HCT116 (cell line): Measurements from ENCODE around the gene NRP1. TPM values are rescaled to one million over a fixed set of nuclear protein-coding genes. Genes with fewer than 3 reads are reported as not detected.

Experiments
- ATAC-seq: fragments of 200-7000 bp; cut with Tn5 transposase; 2 replicates; pipeline ENCODE4 v1.9.1; 2020; ENCODE audit warnings: mild to moderate bottlenecking, moderate library complexity
- BruUV-seq: library from RNA; stranded (reverse); fragments of 400-500 nt; replicated peaks from 2 replicates; lab custom pipeline; 2021; lab: Mats Ljungman, UMichigan
- CTCF ChIA-PET: fragments of 300-600 bp; sonication (Branson Sonifier 250); formaldehyde crosslinking; loops from one replicate; lab custom pipeline; 2021; ENCODE audit warnings: antibody characterized with exemption; lab: Charles Lee
- POLR2A ChIA-PET: fragments of 300-600, 350-600 bp; sonication (Branson Sonifier 250); formaldehyde crosslinking; loops from one replicate; lab custom pipeline; 2021; ENCODE audit warnings: antibody characterized with exemption; lab: Charles Lee
- RAD21 ChIA-PET, 2 experiments: fragments of 300-600 bp; sonication (Branson Sonifier 250); formaldehyde crosslinking; loops; one replicate each; lab custom pipeline; 2023; ENCODE audit warnings: low total read pairs in 2 of 2; ENCODE audit not compliant: uncharacterized antibody in 2 of 2, unreplicated experiment in 2 of 2, low non-redundant PET in 1 of 2; lab: Charles Lee
- DNase-seq: peaks from one replicate; pipeline ENCODE4 v3.0.0-alpha.2; 2010; ENCODE audit warnings: low read depth, low spot score
- H2AFZ ChIP-seq: fragments of 200-600 bp; shearing (Covaris generic), sonication (generic); 2 replicates; pipeline ENCODE4 v1.6.1; 2017; ENCODE audit warnings: low read depth, mixed run types, mixed read lengths, antibody characterized with exemption, low read length; ENCODE audit not compliant: poor library complexity, severe bottlenecking
- H3K27ac ChIP-seq: 2 replicates; pipeline ENCODE4 v1.5.1; 2012; ENCODE audit warnings: low read depth, low read length
- H3K27me3 ChIP-seq: fragments of 200-600 bp; sonication (generic); 2 replicates; pipeline ENCODE4 v1.6.1; 2016; ENCODE audit warnings: mixed run types, low read length, mixed read lengths; ENCODE audit not compliant: insufficient read depth
- H3K36me3 ChIP-seq, 2 experiments: fragments of 200-500 bp in 1 of 2; fragments of 200-600 bp in 1 of 2; sonication (Bioruptor generic) in 1 of 2; sonication (generic) in 1 of 2; 2 replicates each; pipeline versions ENCODE4 v1.5.1 to v1.6.1; 2014 to 2016; ENCODE audit warnings: low read length in 2 of 2, inconsistent platforms in 1 of 2, mixed read lengths in 1 of 2, mixed run types in 1 of 2; ENCODE audit not compliant: insufficient read depth in 2 of 2, control insufficient read depth in 1 of 2
- H3K4me1 ChIP-seq, 2 experiments: fragments of 200-600 bp in 1 of 2; sonication (generic) in 1 of 2; 2 replicates each; pipeline versions ENCODE4 v1.5.1 to v1.6.1; 2012 to 2017; ENCODE audit warnings: low read length in 2 of 2, inconsistent platforms in 1 of 2, mild to moderate bottlenecking in 1 of 2, mixed read lengths in 1 of 2, mixed run types in 1 of 2, moderate library complexity in 1 of 2; ENCODE audit not compliant: insufficient read depth in 2 of 2, control insufficient read depth in 1 of 2
- H3K4me2 ChIP-seq: fragments of 200-600 bp; sonication (generic); 2 replicates; pipeline ENCODE4 v1.6.1; 2017; ENCODE audit warnings: mixed run types, low read length, mixed read lengths
- H3K4me3 ChIP-seq, 2 experiments: fragments of 200-600 bp in 1 of 2; sonication (generic) in 1 of 2; replicated peaks in 1 of 2; 2 replicates each; pipeline ENCODE4 v1.5.1; 2011 to 2016; ENCODE audit warnings: low read length in 2 of 2, control low read depth in 1 of 2, low read depth in 1 of 2, mild to moderate bottlenecking in 1 of 2, mixed read lengths in 1 of 2, mixed run types in 1 of 2
- H3K79me2 ChIP-seq: fragments of 200-600 bp; sonication (generic); 2 replicates; pipeline ENCODE4 v1.6.1; 2017; ENCODE audit warnings: mild to moderate bottlenecking, mixed run types, low read length, moderate library complexity, mixed read lengths; ENCODE audit not compliant: insufficient read depth
- H3K9ac ChIP-seq: fragments of 200-600 bp; sonication (generic); 2 replicates; pipeline ENCODE4 v1.6.1; 2016; ENCODE audit warnings: low read length, mixed read lengths
- H3K9me2 ChIP-seq: fragments of 200-600 bp; sonication (generic), shearing (Covaris generic); 2 replicates; pipeline ENCODE4 v1.6.1; 2017; ENCODE audit warnings: mixed run types, mild to moderate bottlenecking, moderate library complexity; ENCODE audit not compliant: insufficient read depth
- H3K9me3 ChIP-seq, 2 experiments: fragments of 200-500 bp in 1 of 2; fragments of 200-600 bp in 1 of 2; sonication (Bioruptor generic) in 1 of 2; sonication (generic) in 1 of 2; 2 replicates each; pipeline ENCODE4 v1.6.1; 2014 to 2017; ENCODE audit warnings: low read length in 2 of 2, mixed read lengths in 2 of 2, inconsistent platforms in 1 of 2, low read depth in 1 of 2, mild to moderate bottlenecking in 1 of 2, mixed run types in 1 of 2, moderate library complexity in 1 of 2; ENCODE audit not compliant: control insufficient read depth in 1 of 2, insufficient read depth in 1 of 2
- H4K20me1 ChIP-seq: fragments of 200-600 bp; sonication (generic), shearing (Covaris generic); 2 replicates; pipeline ENCODE4 v1.6.1; 2017; ENCODE audit warnings: mixed run types, mild to moderate bottlenecking, moderate library complexity; ENCODE audit not compliant: insufficient read depth
- CEBPB ChIP-seq: IDR thresholded peaks from 2 replicates; pipeline ENCODE4 v1.6.1; 2012; ENCODE audit warnings: low read depth
- EZH2 ChIP-seq: fragments of 200-600 bp; sonication (generic); IDR thresholded peaks from 2 replicates; pipeline ENCODE4 v1.6.1; 2017; ENCODE audit warnings: antibody characterized with exemption, mixed run types
- JUND ChIP-seq: IDR thresholded peaks from 2 replicates; pipeline ENCODE4 v1.6.1; 2012
- POLR2A ChIP-seq: IDR thresholded peaks from 2 replicates; pipeline ENCODE4 v1.7.0; 2011; ENCODE audit warnings: borderline replicate concordance; ENCODE audit not compliant: insufficient read depth, insufficient read length; ENCODE audit errors: extremely low read depth
- SP1 ChIP-seq: IDR thresholded peaks from 2 replicates; pipeline ENCODE4 v1.6.1; 2012; ENCODE audit warnings: low read depth
- SRF ChIP-seq: IDR thresholded peaks from 2 replicates; pipeline ENCODE4 v1.6.1; 2012; ENCODE audit warnings: low read depth
- ZFX ChIP-seq: fragments of 450-650 bp; IDR thresholded peaks from 2 replicates; pipeline ENCODE4 v1.6.1; 2017
- ZNF274 ChIP-seq: fragments of 200-500 bp; sonication (Bioruptor generic); IDR thresholded peaks from 2 replicates; pipeline ENCODE4 v1.6.1; 2014; ENCODE audit warnings: mild to moderate bottlenecking, low read depth, low read length, inconsistent platforms
- intact Hi-C: fragments of 100-400 bp; cut with micrococcal nuclease; formaldehyde crosslinking; loops from 2 replicates; pipeline ENCODE4 v1.10.0; 2022
- total RNA-seq: library from RNA; stranded (reverse); gene quantifications from one replicate; pipeline ENCODE4 v1.2.1, GENCODE V29; 2021; ENCODE audit not compliant: unreplicated experiment
- TF ChIP-seq, protein P1 (sequence below): IDR thresholded peaks from 2 replicates; pipeline ENCODE4 v1.6.1; 2011; ENCODE audit warnings: mild to moderate bottlenecking, low read length, moderate library complexity; ENCODE audit not compliant: insufficient replicate concordance; ENCODE audit errors: extremely low read depth
- TF ChIP-seq, protein P2 (sequence below): IDR thresholded peaks from 2 replicates; pipeline ENCODE4 v1.6.1; 2012
- TF ChIP-seq, protein P3 (sequence below): IDR thresholded peaks from 2 replicates; pipeline ENCODE4 v1.6.1; 2012
- TF ChIP-seq, protein P4 (sequence below), 3 experiments: fragments of 200-600 bp in 1 of 3; sonication (generic) in 1 of 3; IDR thresholded peaks in 2 of 3; conservative IDR thresholded peaks in 1 of 3; 2 replicates each; pipeline ENCODE4 v1.5.1; 2012 to 2017; ENCODE audit warnings: low read depth in 2 of 3, low read length in 2 of 3, antibody characterized with exemption in 1 of 3, borderline replicate concordance in 1 of 3, control low read depth in 1 of 3, mild to moderate bottlenecking in 1 of 3, mixed read lengths in 1 of 3, mixed run types in 1 of 3, moderate library complexity in 1 of 3; ENCODE audit not compliant: insufficient read depth in 1 of 3

Gene NRP1
- total RNA-seq, 1 experiment from 2014 or later, result 3.8 TPM

DNA sequence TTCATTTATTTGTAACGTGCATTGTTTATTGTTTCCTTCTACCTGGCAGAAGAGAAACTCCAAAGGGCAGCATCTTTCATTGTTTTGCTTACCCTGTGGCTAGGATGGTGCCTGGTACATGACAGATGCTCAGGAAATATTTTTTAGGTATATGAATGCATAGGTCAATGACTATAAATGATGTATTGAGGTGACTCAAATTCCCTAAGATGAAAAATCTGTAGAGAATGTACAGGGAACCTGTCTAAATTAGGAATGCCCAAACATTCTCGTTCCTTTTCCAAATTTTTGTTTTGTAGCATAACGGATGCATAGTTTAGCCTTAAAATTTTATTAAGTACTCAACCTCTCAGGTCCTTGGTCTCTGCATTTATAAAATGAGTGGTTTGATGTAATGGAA is 71.6 kb downstream of the NRP1 start:
- peaks cover 15 to 44% of the 10 kb centered on the region in 2 experiments for H3K4me1 ChIP-seq
- intact Hi-C loops, result no loop called here
- no peak for TF ChIP-seq POLR2A
- TF ChIP-seq, protein P1, sequence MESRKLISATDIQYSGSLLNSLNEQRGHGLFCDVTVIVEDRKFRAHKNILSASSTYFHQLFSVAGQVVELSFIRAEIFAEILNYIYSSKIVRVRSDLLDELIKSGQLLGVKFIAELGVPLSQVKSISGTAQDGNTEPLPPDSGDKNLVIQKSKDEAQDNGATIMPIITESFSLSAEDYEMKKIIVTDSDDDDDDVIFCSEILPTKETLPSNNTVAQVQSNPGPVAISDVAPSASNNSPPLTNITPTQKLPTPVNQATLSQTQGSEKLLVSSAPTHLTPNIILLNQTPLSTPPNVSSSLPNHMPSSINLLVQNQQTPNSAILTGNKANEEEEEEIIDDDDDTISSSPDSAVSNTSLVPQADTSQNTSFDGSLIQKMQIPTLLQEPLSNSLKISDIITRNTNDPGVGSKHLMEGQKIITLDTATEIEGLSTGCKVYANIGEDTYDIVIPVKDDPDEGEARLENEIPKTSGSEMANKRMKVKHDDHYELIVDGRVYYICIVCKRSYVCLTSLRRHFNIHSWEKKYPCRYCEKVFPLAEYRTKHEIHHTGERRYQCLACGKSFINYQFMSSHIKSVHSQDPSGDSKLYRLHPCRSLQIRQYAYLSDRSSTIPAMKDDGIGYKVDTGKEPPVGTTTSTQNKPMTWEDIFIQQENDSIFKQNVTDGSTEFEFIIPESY, result no peak
- TF ChIP-seq JUND, result no peak
- no peak for TF ChIP-seq ZFX
- TF ChIP-seq SRF, result no peak
- TF ChIP-seq ZNF274, result no peak
- TF ChIP-seq, protein P2, sequence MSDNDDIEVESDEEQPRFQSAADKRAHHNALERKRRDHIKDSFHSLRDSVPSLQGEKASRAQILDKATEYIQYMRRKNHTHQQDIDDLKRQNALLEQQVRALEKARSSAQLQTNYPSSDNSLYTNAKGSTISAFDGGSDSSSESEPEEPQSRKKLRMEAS, result no peak
- TF ChIP-seq, protein P3, sequence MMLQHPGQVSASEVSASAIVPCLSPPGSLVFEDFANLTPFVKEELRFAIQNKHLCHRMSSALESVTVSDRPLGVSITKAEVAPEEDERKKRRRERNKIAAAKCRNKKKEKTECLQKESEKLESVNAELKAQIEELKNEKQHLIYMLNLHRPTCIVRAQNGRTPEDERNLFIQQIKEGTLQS, result no peak
- TF ChIP-seq EZH2, result no peak
- TF ChIP-seq, protein P4, sequence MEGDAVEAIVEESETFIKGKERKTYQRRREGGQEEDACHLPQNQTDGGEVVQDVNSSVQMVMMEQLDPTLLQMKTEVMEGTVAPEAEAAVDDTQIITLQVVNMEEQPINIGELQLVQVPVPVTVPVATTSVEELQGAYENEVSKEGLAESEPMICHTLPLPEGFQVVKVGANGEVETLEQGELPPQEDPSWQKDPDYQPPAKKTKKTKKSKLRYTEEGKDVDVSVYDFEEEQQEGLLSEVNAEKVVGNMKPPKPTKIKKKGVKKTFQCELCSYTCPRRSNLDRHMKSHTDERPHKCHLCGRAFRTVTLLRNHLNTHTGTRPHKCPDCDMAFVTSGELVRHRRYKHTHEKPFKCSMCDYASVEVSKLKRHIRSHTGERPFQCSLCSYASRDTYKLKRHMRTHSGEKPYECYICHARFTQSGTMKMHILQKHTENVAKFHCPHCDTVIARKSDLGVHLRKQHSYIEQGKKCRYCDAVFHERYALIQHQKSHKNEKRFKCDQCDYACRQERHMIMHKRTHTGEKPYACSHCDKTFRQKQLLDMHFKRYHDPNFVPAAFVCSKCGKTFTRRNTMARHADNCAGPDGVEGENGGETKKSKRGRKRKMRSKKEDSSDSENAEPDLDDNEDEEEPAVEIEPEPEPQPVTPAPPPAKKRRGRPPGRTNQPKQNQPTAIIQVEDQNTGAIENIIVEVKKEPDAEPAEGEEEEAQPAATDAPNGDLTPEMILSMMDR (IDR thresholded peaks at IDR 0.05 in 2 of 3, conservative IDR thresholded peaks at IDR 0.05 in 1 of 3; ENCODE audit: borderline replicate concordance in 1 of 3, insufficient read depth in 1 of 3, low read depth in 2 of 3, low read length in 2 of 3), result no peak
- TF ChIP-seq SP1, result no peak
- TF ChIP-seq CEBPB, result no peak
- TF ChIP-seq, all 23 proteins: peak for 0
- Histone ChIP-seq H3K9me3 (no peaks in the 10 kb centered on the region), H4K20me1 (no peaks in the 10 kb centered on the region), H3K36me3 (no peaks in the 10 kb centered on the region), H3K4me2 (peak overlapping the region; percentile 75; the same call in 1 of the 2 replicates), H3K27ac (no peak overlapping the region), H3K4me3 (no peak overlapping the region), H2AFZ (peak overlapping the region; percentile 83), H3K79me2 (no peaks in the 10 kb centered on the region), H3K9me2 (no peaks in the 10 kb centered on the region), H3K27me3 (no peaks in the 10 kb centered on the region), H3K9ac (no peak overlapping the region)
- ChIA-PET CTCF (no interaction called here), RAD21 (no interaction called here), POLR2A (no interaction called here)
- no TSS peak for BruUV-seq
- ATAC-seq (no peak), DNase-seq (no peak)
